Upper lobe of left lung (tissue), 6 donors: ENCODE data around the gene CEACAM5. TPM values are rescaled to one million over a fixed set of nuclear protein-coding genes. Genes with fewer than 3 reads are reported as not detected.

ENCODE experiments used
- ATAC-seq, 2 donors: fragments of 200-7000 bp; cut with Tn5 transposase; one replicate each; pipeline ENCODE4 v1.9.1; 2022; ENCODE audit warnings: mild to moderate bottlenecking in 2 of 2, moderate library complexity in 2 of 2; ENCODE audit not compliant: low FRiP score in 2 of 2
- DNase-seq, 2 donors: peaks; one replicate each; pipeline ENCODE4 v3.0.0-alpha.2; 2019 to 2020
- H3K27ac ChIP-seq, 4 donors: fragments of 200-600 bp; sonication (generic); one replicate each; pipeline ENCODE4 v1.5.1; 2016 to 2019
- H3K27me3 ChIP-seq, 4 donors: fragments of 200-600 bp; sonication (generic); one replicate each; pipeline ENCODE4 v1.5.1; 2017 to 2019
- H3K36me3 ChIP-seq, 4 donors: fragments of 200-600 bp; sonication (generic); one replicate each; pipeline ENCODE4 v1.5.1; 2016 to 2019
- H3K4me1 ChIP-seq, 4 donors: fragments of 200-600 bp; sonication (generic); one replicate each; pipeline ENCODE4 v1.5.1; 2018 to 2019
- H3K4me3 ChIP-seq, 4 donors: fragments of 200-600 bp; sonication (generic); one replicate each; pipeline ENCODE4 v1.5.1; 2017 to 2019; ENCODE audit warnings: mild to moderate bottlenecking in 2 of 4, moderate library complexity in 1 of 4
- H3K9me3 ChIP-seq, 4 donors: fragments of 200-600 bp; sonication (generic); one replicate each; pipeline ENCODE4 v1.5.1; 2018 to 2019
- CTCF ChIP-seq, 6 experiments: fragments of 450-650 bp in 4 of 6; fragments of 200-600 bp in 2 of 6; sonication (generic) in 2 of 6; IDR thresholded peaks; one replicate each; pipeline ENCODE4 v1.5.1; 2016 to 2019; ENCODE audit warnings: antibody characterized with exemption in 6 of 6
- EP300 ChIP-seq, 4 donors: sonication (generic); formaldehyde crosslinking; IDR thresholded peaks; one replicate each; pipeline ENCODE4 v1.5.1; 2017; ENCODE audit warnings: antibody characterized with exemption in 4 of 4, control low read depth in 2 of 4
- POLR2A ChIP-seq, 4 donors: fragments of 450-650 bp; IDR thresholded peaks; one replicate each; pipeline ENCODE4 v1.5.1; 2016 to 2017; ENCODE audit warnings: antibody characterized with exemption in 4 of 4, mild to moderate bottlenecking in 2 of 4
- POLR2AphosphoS5 ChIP-seq, 2 donors: sonication (generic); formaldehyde crosslinking; IDR thresholded peaks; one replicate each; pipeline ENCODE4 v1.5.1; 2017; ENCODE audit warnings: antibody characterized with exemption in 2 of 2
- WGBS, 2 donors: methylation state at CpG; one replicate each; pipeline ENCODE4 v1.1.5; 2017 to 2018; 5-methylcytosine and 5-hydroxymethylcytosine counted together
- total RNA-seq, 6 donors: library from RNA; depleted of rRNA in 4 of 6; stranded (reverse); fragments of >200 nt in 4 of 6; gene quantifications; one replicate each; pipeline versions ENCODE4 v1.1.0 to v1.2.1, GENCODE V29; 2016 to 2021
- donor health status: DM: no; HTN: no; CAD: no; lungs with moderate emphysema.
- donor health status: DM: no; HTN: yes; CAD: no; lungs with severe emphysema.

CEACAM5 gene
- total RNA-seq, 6 donors from 2014 or later = 5.5 to 55.2 (median 23.8) TPM

- 46 to 53% methylated on average over 6 of the region's 6 CpGs for WGBS, 2 donors
- Histone ChIP-seq H3K36me3 (no peaks in the 10 kb centered on the region), H3K4me1 (peaks cover 0 to 24% (median 2%) of the 10 kb centered on the region in 4 donors), H3K4me3 (no peak overlapping the region), H3K27me3 (no peaks in the 10 kb centered on the region), H3K9me3 (no peaks in the 10 kb centered on the region), H3K27ac (peak overlapping the region; percentile 47 to 75 (median 62))
- DNase-seq (peak in 1 of 2 donors; percentile 82), ATAC-seq (peak; percentile 60 to 95)
- TF ChIP-seq EP300 (IDR thresholded peaks at IDR 0.05) (peak in 1 of 4 donors; percentile 65), CTCF (IDR thresholded peaks at IDR 0.05) (no peak), POLR2A (IDR thresholded peaks at IDR 0.05) (peak in 1 of 4 donors; percentile 21), POLR2AphosphoS5 (IDR thresholded peaks at IDR 0.05) (peak; percentile 32 to 53)
Measured at GRCh38 chr19:41774515-41774980, 66.1 kb downstream of the CEACAM5 start.

GRCh38 chr19:41776700-41777099, 68.3 kb downstream of the CEACAM5 start:
- H3K27me3 ChIP-seq = no peaks in the 10 kb centered on the region
- H3K9me3 ChIP-seq = no peaks in the 10 kb centered on the region
- H3K4me1 ChIP-seq = peaks cover 0 to 24% (median 2%) of the 10 kb centered on the region in 4 donors
- no peak for DNase-seq
- WGBS, 2 donors = 78% methylated on average over 2 of the region's 2 CpGs
- TF ChIP-seq POLR2AphosphoS5 (IDR thresholded peaks at IDR 0.05) (no peak), CTCF (IDR thresholded peaks at IDR 0.05) (no peak), POLR2A (IDR thresholded peaks at IDR 0.05) (no peak), EP300 (IDR thresholded peaks at IDR 0.05) (no peak)
- no peak overlapping the region for H3K27ac ChIP-seq
- no peak overlapping the region for H3K4me3 ChIP-seq
- no peaks in the 10 kb centered on the region for H3K36me3 ChIP-seq
- no peak for ATAC-seq

Other genes with a start within 250 kb of the CEACAM5 start
- gene CEACAM21, start 132.5 kb upstream of the CEACAM5 start, total RNA-seq = 10 to 100 TPM in 4 of 6 donors, 1 to 10 TPM in 2; 2.3 to 22.4 (median 16.3) TPM
- 1 to 10 TPM; 1.7 to 8.6 (median 5.0) TPM for gene CEACAM4, start 81.6 kb upstream of the CEACAM5 start, total RNA-seq
- gene CEACAM7, start 20.4 kb upstream of the CEACAM5 start, total RNA-seq = under 1 TPM in 3 of 6 donors, not detected in 3; 0.23 to 0.30 (median 0.27) TPM
- gene CEACAM6, start 46.9 kb downstream of the CEACAM5 start, total RNA-seq = 100 to 1,000 TPM; 140 to 651 (median 539) TPM
- gene CEACAM3, start 88.0 kb downstream of the CEACAM5 start, total RNA-seq = 1 to 10 TPM in 5 of 6 donors, not detected in 1; 1.4 to 6.0 (median 2.7) TPM
- not detected for gene LYPD4, start 136.1 kb downstream of the CEACAM5 start, total RNA-seq
- not detected for gene DMRTC2, start 136.4 kb downstream of the CEACAM5 start, total RNA-seq
- gene RPS19, start 151.6 kb downstream of the CEACAM5 start, total RNA-seq = 1,000 to 10,000 TPM in 5 of 6 donors, 100 to 1,000 TPM in 1; 677 to 2,013 (median 1,382) TPM
- 1 to 10 TPM in 4 of 6 donors, under 1 TPM in 1, not detected in 1; 0.76 to 4.7 (median 4.1) TPM for gene CD79A, start 168.7 kb downstream of the CEACAM5 start, total RNA-seq
- gene ARHGEF1, start 174.6 kb downstream of the CEACAM5 start, total RNA-seq = 100 to 1,000 TPM; 115 to 731 (median 233) TPM
- 1 to 10 TPM in 2 of 6 donors, under 1 TPM in 3, not detected in 1; 0.20 to 6.3 (median 0.49) TPM for gene ERFL, start 219.8 kb downstream of the CEACAM5 start, total RNA-seq